B cell (primary cell): ENCODE measurements around the gene AP4E1. TPM values are rescaled to one million over a fixed set of nuclear protein-coding genes. Genes with fewer than 3 reads are reported as not detected.

Experiments
- ATAC-seq: fragments of 200-7000 bp; cut with Tn5 transposase; one replicate; pipeline ENCODE4 v1.10.0; 2021; ENCODE audit warnings: low read depth, mild to moderate bottlenecking, moderate number of reproducible peaks, moderate library complexity
- CTCF ChIA-PET: fragments of 350-600 bp; sonication (Branson Sonifier 250); formaldehyde crosslinking; loops from one replicate; lab custom pipeline; 2021; ENCODE audit warnings: antibody characterized with exemption, inconsistent platforms; lab: Charles Lee
- POLR2A ChIA-PET: fragments of 350-600 bp; sonication (Branson Sonifier 250); formaldehyde crosslinking; loops from one replicate; lab custom pipeline; 2021; ENCODE audit warnings: antibody characterized with exemption; lab: Charles Lee
- DNase-seq: peaks from one replicate; pipeline ENCODE4 v3.0.0; 2013
- H2AFZ ChIP-seq: 2 replicates; pipeline ENCODE4 v1.6.1; 2012; ENCODE audit warnings: mild to moderate bottlenecking, low read depth, low read length; ENCODE audit not compliant: insufficient read depth, poor library complexity, severe bottlenecking
- H3K27ac ChIP-seq, 2 donors: 1 replicate in 1 of 2; 2 replicates in 1 of 2; pipeline ENCODE4 v1.5.1; 2012 to 2013; ENCODE audit warnings: low read length in 2 of 2, mild to moderate bottlenecking in 2 of 2, moderate library complexity in 1 of 2
- H3K27me3 ChIP-seq, 4 experiments: fragments of 200-600 bp in 1 of 4; sonication (generic) in 1 of 4; replicated peaks in 1 of 4; 1 replicate in 2 of 4; 2 replicates in 2 of 4; pipeline versions ENCODE4 v1.6.1 to v1.7.0; 2013 to 2016; ENCODE audit warnings: low read length in 3 of 4, mild to moderate bottlenecking in 2 of 4, mixed read lengths in 1 of 4, moderate library complexity in 1 of 4; ENCODE audit not compliant: insufficient read depth in 4 of 4, control insufficient read depth in 3 of 4; ENCODE audit errors: control extremely low read depth in 1 of 4
- H3K36me3 ChIP-seq, 2 experiments: replicated peaks in 1 of 2; 1 replicate in 1 of 2; 2 replicates in 1 of 2; pipeline versions ENCODE4 v1.6.1 to v1.7.1; 2013; ENCODE audit warnings: low read length in 1 of 2; ENCODE audit not compliant: insufficient read depth in 2 of 2, control insufficient read depth in 1 of 2; ENCODE audit errors: control extremely low read depth in 1 of 2, extremely low read depth in 1 of 2
- H3K4me1 ChIP-seq, 2 donors: fragments of 200-600 bp in 1 of 2; sonication (generic) in 1 of 2; 1 replicate in 1 of 2; 2 replicates in 1 of 2; pipeline versions ENCODE4 v1.5.1 to v1.6.1; 2013 to 2017; ENCODE audit warnings: low read length in 2 of 2; ENCODE audit not compliant: control insufficient read depth in 2 of 2, insufficient read depth in 2 of 2
- H3K4me2 ChIP-seq: replicated peaks from 2 replicates; pipeline ENCODE3; 2012; ENCODE audit warnings: mild to moderate bottlenecking, low read depth, low read length; ENCODE audit not compliant: poor library complexity, severe bottlenecking
- H3K4me3 ChIP-seq, 5 experiments: fragments of 200-600 bp in 1 of 5; sonication (generic) in 1 of 5; 1 replicate in 3 of 5; 2 replicates in 2 of 5; pipeline versions ENCODE4 v1.5.1 to v1.7.0; 2011 to 2016; ENCODE audit warnings: low read length in 4 of 5, mild to moderate bottlenecking in 4 of 5, low read depth in 2 of 5, control low read depth in 1 of 5, moderate library complexity in 1 of 5; ENCODE audit not compliant: insufficient read depth in 1 of 5; ENCODE audit errors: control extremely low read depth in 1 of 5, extremely low read depth in 1 of 5
- H3K79me2 ChIP-seq: fragments of 200-600 bp; sonication (generic); one replicate; pipeline ENCODE4 v1.6.0; 2016; ENCODE audit warnings: low read length; ENCODE audit not compliant: control insufficient read depth, insufficient read depth
- H3K9ac ChIP-seq: fragments of 200-600 bp; sonication (generic); 2 replicates; pipeline ENCODE4 v1.6.1; 2017; ENCODE audit warnings: mild to moderate bottlenecking, low read length, moderate library complexity
- H3K9me3 ChIP-seq, 3 donors: one replicate each; pipeline versions ENCODE4 v1.6.1 to v1.7.1; 2013; ENCODE audit warnings: low read length in 2 of 3; ENCODE audit not compliant: control insufficient read depth in 2 of 3, insufficient read depth in 1 of 3; ENCODE audit errors: control extremely low read depth in 1 of 3
- H4K20me1 ChIP-seq: 2 replicates; pipeline ENCODE4 v1.6.0; 2012; ENCODE audit warnings: mild to moderate bottlenecking, low read length; ENCODE audit not compliant: insufficient read depth, control insufficient read depth, poor library complexity, severe bottlenecking
- H3K27ac Mint-ChIP-seq: one replicate; pipeline ENCODE4 v1.8.0; 2021; ENCODE audit warnings: mixed read lengths
- H3K27me3 Mint-ChIP-seq: one replicate; pipeline ENCODE4 v1.8.0; 2021; ENCODE audit warnings: mixed read lengths
- H3K4me1 Mint-ChIP-seq: one replicate; pipeline ENCODE4 v1.8.0; 2021; ENCODE audit warnings: mixed read lengths
- H3K4me3 Mint-ChIP-seq: one replicate; pipeline ENCODE4 v1.8.0; 2021; ENCODE audit warnings: mixed read lengths
- H3K9me3 Mint-ChIP-seq: one replicate; pipeline ENCODE4 v1.8.0; 2022; ENCODE audit warnings: mixed read lengths; ENCODE audit not compliant: insufficient read depth
- CTCF ChIP-seq: fragments of 200-600 bp; IDR thresholded peaks from one replicate; pipeline ENCODE4 v1.8.0; 2022; ENCODE audit warnings: antibody characterized with exemption, mild to moderate bottlenecking
- EZH2 ChIP-seq: IDR thresholded peaks from 2 replicates; pipeline ENCODE4 v1.6.1; 2012; ENCODE audit warnings: borderline replicate concordance, low read depth, mild to moderate bottlenecking, moderate library complexity, low read length; ENCODE audit not compliant: insufficient read depth, poor library complexity, severe bottlenecking
- WGBS: methylation state at CpG from one replicate; pipeline ENCODE4 v1.1.5; 2013; ENCODE audit warnings: missing lambda C conversion rate; ENCODE audit not compliant: insufficient coverage; 5-methylcytosine and 5-hydroxymethylcytosine counted together
- intact Hi-C: fragments of 100-400 bp; cut with micrococcal nuclease; formaldehyde crosslinking; loops from one replicate; pipeline ENCODE4 v1.10.0; 2022
- polyA plus RNA-seq: library from polyadenylated mRNA; depleted of rRNA; stranded (reverse); fragments of >200 nt; gene quantifications from 2 replicates; pipeline ENCODE4 v1.2.3, GENCODE V29; 2012
- total RNA-seq, 2 donors: library from RNA; stranded (reverse); fragments of 120-200 nt in 1 of 2; gene quantifications; 1 replicate in 1 of 2; 2 replicates in 1 of 2; pipeline versions ENCODE4 v1.2.3 to v1.2.4, GENCODE V29; 2013 to 2022

The AP4E1 gene
- total and polyA plus RNA-seq, 2 donors (not counting 1 experiment from before 2014, with no cell fraction given) = 2.8 to 12.0 TPM

GRCh38 chr15:50862553-50862952 lies 45.9 kb upstream of the AP4E1 start:
- no peaks in the 10 kb centered on the region for H3K4me1 Mint-ChIP-seq
- DNase-seq (no peak), ATAC-seq (no peak)
- Histone ChIP-seq H3K4me2 (no peak overlapping the region), H4K20me1 (no peaks in the 10 kb centered on the region), H3K4me3 (no peak overlapping the region), H3K9me3 (no peaks in the 10 kb centered on the region), H3K27ac (no peak overlapping the region), H3K9ac (no peak overlapping the region), H3K27me3 (no peaks in the 10 kb centered on the region), H3K36me3 (no peaks in the 10 kb centered on the region), H3K4me1 (no peaks in the 10 kb centered on the region), H2AFZ (no peak overlapping the region), H3K79me2 (no peaks in the 10 kb centered on the region)
- no peaks in the 10 kb centered on the region for H3K9me3 Mint-ChIP-seq
- H3K27me3 Mint-ChIP-seq = peaks cover 3% of the 10 kb centered on the region
- ChIA-PET CTCF (interaction anchor here (3.0 kb wide), 1 partner anchor 13 kb away, joined by 19 read pairs; no protein-coding TSS in a partner anchor), POLR2A (no interaction called here)
- no peak overlapping the region for H3K27ac Mint-ChIP-seq
- no peak overlapping the region for H3K4me3 Mint-ChIP-seq
- intact Hi-C loops = no loop called here
- TF ChIP-seq CTCF (no peak), EZH2 (no peak)

GRCh38 chr15:50864873-50865272 lies 43.6 kb upstream of the AP4E1 start:
- intact Hi-C loops = no loop called here
- WGBS = no CpG with 5 or more reads among the region's 1 CpG
- Mint-ChIP-seq H3K27me3 (no peaks in the 10 kb centered on the region), H3K27ac (no peak overlapping the region), H3K4me3 (no peak overlapping the region), H3K4me1 (no peaks in the 10 kb centered on the region), H3K9me3 (no peaks in the 10 kb centered on the region)
- no peak overlapping the region for H3K4me3 ChIP-seq
- H3K27me3 ChIP-seq = no peaks in the 10 kb centered on the region
- TF ChIP-seq CTCF (no peak), EZH2 (no peak)
- no peak for DNase-seq
- H3K36me3 ChIP-seq = no peaks in the 10 kb centered on the region
- H4K20me1 ChIP-seq = no peaks in the 10 kb centered on the region
- H2AFZ ChIP-seq = no peak overlapping the region
- CTCF ChIA-PET = interaction anchor here (1.9 to 3.0 kb wide), 2 partner anchors 11 to 189 kb away, joined by 7 to 19 read pairs; no protein-coding TSS in a partner anchor
- no peak overlapping the region for H3K27ac ChIP-seq
- POLR2A ChIA-PET = no interaction called here
- no peaks in the 10 kb centered on the region for H3K4me1 ChIP-seq
- no peak for ATAC-seq
- no peak overlapping the region for H3K4me2 ChIP-seq
- H3K9me3 ChIP-seq = no peaks in the 10 kb centered on the region
- H3K79me2 ChIP-seq = no peaks in the 10 kb centered on the region
- no peak overlapping the region for H3K9ac ChIP-seq
